ENCODE results near the gene GALNS.
A peak's percentile ranks its signal among the peaks of the same experiment; 100 is the strongest.

DNA sequence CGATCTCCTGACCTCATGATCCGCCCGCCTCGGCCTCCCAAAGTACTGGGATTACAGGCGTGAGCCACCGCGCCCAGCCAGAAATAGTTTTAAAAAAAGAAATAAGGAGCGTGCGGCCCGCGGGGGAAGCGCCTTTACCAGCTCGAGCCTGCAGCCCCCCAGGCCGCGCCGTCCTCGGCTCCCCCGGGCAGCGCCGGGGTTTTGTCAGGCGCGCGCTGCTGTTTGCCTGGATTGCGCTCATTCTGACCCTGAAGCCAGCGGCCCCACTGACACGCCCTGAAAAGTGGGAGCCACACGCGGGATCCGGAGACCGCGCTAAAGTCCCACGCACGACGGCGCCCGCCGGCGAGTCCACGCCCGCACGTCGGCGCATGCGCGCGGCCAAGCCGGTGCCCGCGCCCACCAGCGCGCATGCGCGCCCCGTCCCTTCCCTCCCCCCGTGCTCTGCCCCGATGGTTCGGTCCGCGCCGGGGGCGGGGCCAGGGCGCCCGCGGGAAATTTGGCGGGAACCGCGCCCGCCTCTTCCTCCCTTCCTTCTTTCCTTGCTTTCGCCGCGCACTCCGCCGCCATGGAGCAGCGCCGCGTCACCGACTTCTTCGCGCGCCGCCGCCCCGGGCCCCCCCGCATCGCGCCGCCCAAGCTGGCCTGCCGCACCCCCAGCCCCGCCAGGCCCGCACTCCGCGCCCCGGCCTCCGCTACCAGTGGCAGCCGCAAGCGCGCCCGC, 53.3 kb downstream of the GALNS start, which contains the start of gene CDT1:
- TF ChIP-seq, protein P1, sequence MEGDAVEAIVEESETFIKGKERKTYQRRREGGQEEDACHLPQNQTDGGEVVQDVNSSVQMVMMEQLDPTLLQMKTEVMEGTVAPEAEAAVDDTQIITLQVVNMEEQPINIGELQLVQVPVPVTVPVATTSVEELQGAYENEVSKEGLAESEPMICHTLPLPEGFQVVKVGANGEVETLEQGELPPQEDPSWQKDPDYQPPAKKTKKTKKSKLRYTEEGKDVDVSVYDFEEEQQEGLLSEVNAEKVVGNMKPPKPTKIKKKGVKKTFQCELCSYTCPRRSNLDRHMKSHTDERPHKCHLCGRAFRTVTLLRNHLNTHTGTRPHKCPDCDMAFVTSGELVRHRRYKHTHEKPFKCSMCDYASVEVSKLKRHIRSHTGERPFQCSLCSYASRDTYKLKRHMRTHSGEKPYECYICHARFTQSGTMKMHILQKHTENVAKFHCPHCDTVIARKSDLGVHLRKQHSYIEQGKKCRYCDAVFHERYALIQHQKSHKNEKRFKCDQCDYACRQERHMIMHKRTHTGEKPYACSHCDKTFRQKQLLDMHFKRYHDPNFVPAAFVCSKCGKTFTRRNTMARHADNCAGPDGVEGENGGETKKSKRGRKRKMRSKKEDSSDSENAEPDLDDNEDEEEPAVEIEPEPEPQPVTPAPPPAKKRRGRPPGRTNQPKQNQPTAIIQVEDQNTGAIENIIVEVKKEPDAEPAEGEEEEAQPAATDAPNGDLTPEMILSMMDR (conservative IDR thresholded peaks at IDR 0.05; ENCODE audit: low read depth in 2 of 2) = no peak
- TF ChIP-seq POLR2AphosphoS5 (IDR thresholded peaks at IDR 0.05; ENCODE audit: low read depth) (peak; percentile 42; the same call in 1 of the 2 replicates), EZH2phosphoT487 (IDR thresholded peaks at IDR 0.05; ENCODE audit: unreplicated experiment) (no peak), EZH2 (IDR thresholded peaks at IDR 0.05; ENCODE audit: low read depth, unreplicated experiment) (no peak), JUNB (IDR thresholded peaks at IDR 0.05; ENCODE audit: unreplicated experiment) (no peak), CREB1 (CRISPR knock-in tag; IDR thresholded peaks at IDR 0.05; ENCODE audit: low read depth) (no peak), ZNF114 (CRISPR knock-in tag; IDR thresholded peaks at IDR 0.05) (no peak), NANOG (IDR thresholded peaks at IDR 0.05; ENCODE audit: borderline replicate concordance) (no peak), STAT1 (IDR thresholded peaks at IDR 0.05; ENCODE audit: unreplicated experiment) (no peak)
- TF ChIP-seq, protein P2, sequence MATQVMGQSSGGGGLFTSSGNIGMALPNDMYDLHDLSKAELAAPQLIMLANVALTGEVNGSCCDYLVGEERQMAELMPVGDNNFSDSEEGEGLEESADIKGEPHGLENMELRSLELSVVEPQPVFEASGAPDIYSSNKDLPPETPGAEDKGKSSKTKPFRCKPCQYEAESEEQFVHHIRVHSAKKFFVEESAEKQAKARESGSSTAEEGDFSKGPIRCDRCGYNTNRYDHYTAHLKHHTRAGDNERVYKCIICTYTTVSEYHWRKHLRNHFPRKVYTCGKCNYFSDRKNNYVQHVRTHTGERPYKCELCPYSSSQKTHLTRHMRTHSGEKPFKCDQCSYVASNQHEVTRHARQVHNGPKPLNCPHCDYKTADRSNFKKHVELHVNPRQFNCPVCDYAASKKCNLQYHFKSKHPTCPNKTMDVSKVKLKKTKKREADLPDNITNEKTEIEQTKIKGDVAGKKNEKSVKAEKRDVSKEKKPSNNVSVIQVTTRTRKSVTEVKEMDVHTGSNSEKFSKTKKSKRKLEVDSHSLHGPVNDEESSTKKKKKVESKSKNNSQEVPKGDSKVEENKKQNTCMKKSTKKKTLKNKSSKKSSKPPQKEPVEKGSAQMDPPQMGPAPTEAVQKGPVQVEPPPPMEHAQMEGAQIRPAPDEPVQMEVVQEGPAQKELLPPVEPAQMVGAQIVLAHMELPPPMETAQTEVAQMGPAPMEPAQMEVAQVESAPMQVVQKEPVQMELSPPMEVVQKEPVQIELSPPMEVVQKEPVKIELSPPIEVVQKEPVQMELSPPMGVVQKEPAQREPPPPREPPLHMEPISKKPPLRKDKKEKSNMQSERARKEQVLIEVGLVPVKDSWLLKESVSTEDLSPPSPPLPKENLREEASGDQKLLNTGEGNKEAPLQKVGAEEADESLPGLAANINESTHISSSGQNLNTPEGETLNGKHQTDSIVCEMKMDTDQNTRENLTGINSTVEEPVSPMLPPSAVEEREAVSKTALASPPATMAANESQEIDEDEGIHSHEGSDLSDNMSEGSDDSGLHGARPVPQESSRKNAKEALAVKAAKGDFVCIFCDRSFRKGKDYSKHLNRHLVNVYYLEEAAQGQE (IDR thresholded peaks at IDR 0.05; ENCODE audit: unreplicated experiment) = no peak
- TF ChIP-seq, protein P3, sequence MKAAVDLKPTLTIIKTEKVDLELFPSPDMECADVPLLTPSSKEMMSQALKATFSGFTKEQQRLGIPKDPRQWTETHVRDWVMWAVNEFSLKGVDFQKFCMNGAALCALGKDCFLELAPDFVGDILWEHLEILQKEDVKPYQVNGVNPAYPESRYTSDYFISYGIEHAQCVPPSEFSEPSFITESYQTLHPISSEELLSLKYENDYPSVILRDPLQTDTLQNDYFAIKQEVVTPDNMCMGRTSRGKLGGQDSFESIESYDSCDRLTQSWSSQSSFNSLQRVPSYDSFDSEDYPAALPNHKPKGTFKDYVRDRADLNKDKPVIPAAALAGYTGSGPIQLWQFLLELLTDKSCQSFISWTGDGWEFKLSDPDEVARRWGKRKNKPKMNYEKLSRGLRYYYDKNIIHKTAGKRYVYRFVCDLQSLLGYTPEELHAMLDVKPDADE (IDR thresholded peaks at IDR 0.05) = no peak
- TF ChIP-seq, protein P4, sequence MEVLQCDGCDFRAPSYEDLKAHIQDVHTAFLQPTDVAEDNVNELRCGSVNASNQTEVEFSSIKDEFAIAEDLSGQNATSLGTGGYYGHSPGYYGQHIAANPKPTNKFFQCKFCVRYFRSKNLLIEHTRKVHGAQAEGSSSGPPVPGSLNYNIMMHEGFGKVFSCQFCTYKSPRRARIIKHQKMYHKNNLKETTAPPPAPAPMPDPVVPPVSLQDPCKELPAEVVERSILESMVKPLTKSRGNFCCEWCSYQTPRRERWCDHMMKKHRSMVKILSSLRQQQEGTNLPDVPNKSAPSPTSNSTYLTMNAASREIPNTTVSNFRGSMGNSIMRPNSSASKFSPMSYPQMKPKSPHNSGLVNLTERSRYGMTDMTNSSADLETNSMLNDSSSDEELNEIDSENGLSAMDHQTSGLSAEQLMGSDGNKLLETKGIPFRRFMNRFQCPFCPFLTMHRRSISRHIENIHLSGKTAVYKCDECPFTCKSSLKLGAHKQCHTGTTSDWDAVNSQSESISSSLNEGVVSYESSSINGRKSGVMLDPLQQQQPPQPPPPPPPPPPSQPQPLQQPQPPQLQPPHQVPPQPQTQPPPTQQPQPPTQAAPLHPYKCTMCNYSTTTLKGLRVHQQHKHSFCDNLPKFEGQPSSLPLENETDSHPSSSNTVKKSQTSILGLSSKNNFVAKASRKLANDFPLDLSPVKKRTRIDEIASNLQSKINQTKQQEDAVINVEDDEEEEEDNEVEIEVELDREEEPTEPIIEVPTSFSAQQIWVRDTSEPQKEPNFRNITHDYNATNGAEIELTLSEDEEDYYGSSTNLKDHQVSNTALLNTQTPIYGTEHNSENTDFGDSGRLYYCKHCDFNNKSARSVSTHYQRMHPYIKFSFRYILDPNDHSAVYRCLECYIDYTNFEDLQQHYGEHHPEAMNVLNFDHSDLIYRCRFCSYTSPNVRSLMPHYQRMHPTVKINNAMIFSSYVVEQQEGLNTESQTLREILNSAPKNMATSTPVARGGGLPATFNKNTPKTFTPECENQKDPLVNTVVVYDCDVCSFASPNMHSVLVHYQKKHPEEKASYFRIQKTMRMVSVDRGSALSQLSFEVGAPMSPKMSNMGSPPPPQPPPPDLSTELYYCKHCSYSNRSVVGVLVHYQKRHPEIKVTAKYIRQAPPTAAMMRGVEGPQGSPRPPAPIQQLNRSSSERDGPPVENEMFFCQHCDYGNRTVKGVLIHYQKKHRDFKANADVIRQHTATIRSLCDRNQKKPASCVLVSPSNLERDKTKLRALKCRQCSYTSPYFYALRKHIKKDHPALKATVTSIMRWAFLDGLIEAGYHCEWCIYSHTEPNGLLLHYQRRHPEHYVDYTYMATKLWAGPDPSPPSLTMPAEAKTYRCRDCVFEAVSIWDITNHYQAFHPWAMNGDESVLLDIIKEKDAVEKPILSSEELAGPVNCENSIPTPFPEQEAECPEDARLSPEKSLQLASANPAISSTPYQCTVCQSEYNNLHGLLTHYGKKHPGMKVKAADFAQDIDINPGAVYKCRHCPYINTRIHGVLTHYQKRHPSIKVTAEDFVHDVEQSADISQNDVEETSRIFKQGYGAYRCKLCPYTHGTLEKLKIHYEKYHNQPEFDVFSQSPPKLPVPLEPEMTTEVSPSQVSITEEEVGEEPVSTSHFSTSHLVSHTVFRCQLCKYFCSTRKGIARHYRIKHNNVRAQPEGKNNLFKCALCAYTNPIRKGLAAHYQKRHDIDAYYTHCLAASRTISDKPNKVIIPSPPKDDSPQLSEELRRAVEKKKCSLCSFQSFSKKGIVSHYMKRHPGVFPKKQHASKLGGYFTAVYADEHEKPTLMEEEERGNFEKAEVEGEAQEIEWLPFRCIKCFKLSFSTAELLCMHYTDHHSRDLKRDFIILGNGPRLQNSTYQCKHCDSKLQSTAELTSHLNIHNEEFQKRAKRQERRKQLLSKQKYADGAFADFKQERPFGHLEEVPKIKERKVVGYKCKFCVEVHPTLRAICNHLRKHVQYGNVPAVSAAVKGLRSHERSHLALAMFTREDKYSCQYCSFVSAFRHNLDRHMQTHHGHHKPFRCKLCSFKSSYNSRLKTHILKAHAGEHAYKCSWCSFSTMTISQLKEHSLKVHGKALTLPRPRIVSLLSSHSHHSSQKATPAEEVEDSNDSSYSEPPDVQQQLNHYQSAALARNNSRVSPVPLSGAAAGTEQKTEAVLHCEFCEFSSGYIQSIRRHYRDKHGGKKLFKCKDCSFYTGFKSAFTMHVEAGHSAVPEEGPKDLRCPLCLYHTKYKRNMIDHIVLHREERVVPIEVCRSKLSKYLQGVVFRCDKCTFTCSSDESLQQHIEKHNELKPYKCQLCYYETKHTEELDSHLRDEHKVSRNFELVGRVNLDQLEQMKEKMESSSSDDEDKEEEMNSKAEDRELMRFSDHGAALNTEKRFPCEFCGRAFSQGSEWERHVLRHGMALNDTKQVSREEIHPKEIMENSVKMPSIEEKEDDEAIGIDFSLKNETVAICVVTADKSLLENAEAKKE (CRISPR knock-in tag; IDR thresholded peaks at IDR 0.05) = no peak

Measured in GM23338 (cell line).